ENCODE measurements around the gene GPI.
A peak's percentile ranks its signal among the peaks of the same experiment; 100 is the strongest.

Gene GPI

DNA sequence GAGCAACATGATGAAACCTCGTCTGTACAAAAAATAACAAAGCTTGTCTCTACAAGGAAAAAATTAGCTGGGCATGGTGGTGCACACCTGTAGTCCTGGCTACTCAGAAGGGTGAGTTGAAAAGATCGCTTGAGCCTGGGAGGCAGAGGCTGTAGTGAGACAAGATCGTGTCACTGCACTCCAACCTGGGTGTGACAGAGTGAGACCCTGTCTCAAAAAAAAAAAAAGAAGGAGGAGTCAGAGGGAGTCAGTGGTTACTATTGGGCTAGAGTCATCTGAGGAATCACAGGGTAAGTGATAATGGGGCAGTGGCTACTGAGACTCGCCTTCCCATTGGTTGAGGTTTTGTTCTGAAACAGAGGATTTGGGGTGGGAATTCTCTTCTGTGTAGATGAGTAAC, 1.9 kb upstream of the GPI start:
- TF ChIP-seq RAD21 (IDR thresholded peaks at IDR 0.05; ENCODE audit: low read depth) (no peak), TAF1 (IDR thresholded peaks at IDR 0.05; ENCODE audit: low read depth) (no peak), YY1 (IDR thresholded peaks at IDR 0.05; ENCODE audit: low read depth) (no peak), EP300 (IDR thresholded peaks at IDR 0.05; ENCODE audit: borderline replicate concordance) (no peak), ZBTB7A (IDR thresholded peaks at IDR 0.05; ENCODE audit: low read depth) (no peak), CREB1 (IDR thresholded peaks at IDR 0.05; ENCODE audit: low read depth) (no peak)

GRCh38 chr19:34363930-34364329, 1.1 kb upstream of the GPI start:
- no peak for TF ChIP-seq ZBTB7A (IDR thresholded peaks at IDR 0.05; ENCODE audit: low read depth)
- no peak for TF ChIP-seq CEBPB (IDR thresholded peaks at IDR 0.05)
- no peak for TF ChIP-seq TAF1 (IDR thresholded peaks at IDR 0.05; ENCODE audit: low read depth)
- TF ChIP-seq TCF12 (IDR thresholded peaks at IDR 0.05; ENCODE audit: low read depth) = no peak
- no peak for TF ChIP-seq YY1 (IDR thresholded peaks at IDR 0.05; ENCODE audit: low read depth)
- TF ChIP-seq TEAD4 (IDR thresholded peaks at IDR 0.05) = no peak
- TF ChIP-seq USF1 (IDR thresholded peaks at IDR 0.05) = no peak
- no peak for TF ChIP-seq CREB1 (IDR thresholded peaks at IDR 0.05; ENCODE audit: low read depth)
- TF ChIP-seq MAX (IDR thresholded peaks at IDR 0.05) = no peak
- TF ChIP-seq FOXM1 (IDR thresholded peaks at IDR 0.05; ENCODE audit: borderline replicate concordance, low read depth) = no peak
- no peak for TF ChIP-seq EP300 (IDR thresholded peaks at IDR 0.05; ENCODE audit: borderline replicate concordance)
- TF ChIP-seq RAD21 (IDR thresholded peaks at IDR 0.05; ENCODE audit: low read depth) = no peak
- no peak for TF ChIP-seq NFIC (IDR thresholded peaks at IDR 0.05)
- TF ChIP-seq, protein P1, sequence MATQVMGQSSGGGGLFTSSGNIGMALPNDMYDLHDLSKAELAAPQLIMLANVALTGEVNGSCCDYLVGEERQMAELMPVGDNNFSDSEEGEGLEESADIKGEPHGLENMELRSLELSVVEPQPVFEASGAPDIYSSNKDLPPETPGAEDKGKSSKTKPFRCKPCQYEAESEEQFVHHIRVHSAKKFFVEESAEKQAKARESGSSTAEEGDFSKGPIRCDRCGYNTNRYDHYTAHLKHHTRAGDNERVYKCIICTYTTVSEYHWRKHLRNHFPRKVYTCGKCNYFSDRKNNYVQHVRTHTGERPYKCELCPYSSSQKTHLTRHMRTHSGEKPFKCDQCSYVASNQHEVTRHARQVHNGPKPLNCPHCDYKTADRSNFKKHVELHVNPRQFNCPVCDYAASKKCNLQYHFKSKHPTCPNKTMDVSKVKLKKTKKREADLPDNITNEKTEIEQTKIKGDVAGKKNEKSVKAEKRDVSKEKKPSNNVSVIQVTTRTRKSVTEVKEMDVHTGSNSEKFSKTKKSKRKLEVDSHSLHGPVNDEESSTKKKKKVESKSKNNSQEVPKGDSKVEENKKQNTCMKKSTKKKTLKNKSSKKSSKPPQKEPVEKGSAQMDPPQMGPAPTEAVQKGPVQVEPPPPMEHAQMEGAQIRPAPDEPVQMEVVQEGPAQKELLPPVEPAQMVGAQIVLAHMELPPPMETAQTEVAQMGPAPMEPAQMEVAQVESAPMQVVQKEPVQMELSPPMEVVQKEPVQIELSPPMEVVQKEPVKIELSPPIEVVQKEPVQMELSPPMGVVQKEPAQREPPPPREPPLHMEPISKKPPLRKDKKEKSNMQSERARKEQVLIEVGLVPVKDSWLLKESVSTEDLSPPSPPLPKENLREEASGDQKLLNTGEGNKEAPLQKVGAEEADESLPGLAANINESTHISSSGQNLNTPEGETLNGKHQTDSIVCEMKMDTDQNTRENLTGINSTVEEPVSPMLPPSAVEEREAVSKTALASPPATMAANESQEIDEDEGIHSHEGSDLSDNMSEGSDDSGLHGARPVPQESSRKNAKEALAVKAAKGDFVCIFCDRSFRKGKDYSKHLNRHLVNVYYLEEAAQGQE (IDR thresholded peaks at IDR 0.05; ENCODE audit: low read depth) = no peak
- no peak for TF ChIP-seq EGR1 (IDR thresholded peaks at IDR 0.05)

- TF ChIP-seq YY1 (IDR thresholded peaks at IDR 0.05; ENCODE audit: low read depth) (no peak), TCF12 (IDR thresholded peaks at IDR 0.05; ENCODE audit: low read depth) (no peak), EGR1 (IDR thresholded peaks at IDR 0.05) (no peak), ZBTB7A (IDR thresholded peaks at IDR 0.05; ENCODE audit: low read depth) (no peak), USF1 (IDR thresholded peaks at IDR 0.05) (no peak), RAD21 (IDR thresholded peaks at IDR 0.05; ENCODE audit: low read depth) (no peak), EP300 (IDR thresholded peaks at IDR 0.05; ENCODE audit: borderline replicate concordance) (no peak), FOXM1 (IDR thresholded peaks at IDR 0.05; ENCODE audit: borderline replicate concordance, low read depth) (no peak), CEBPB (IDR thresholded peaks at IDR 0.05) (no peak), NFIC (IDR thresholded peaks at IDR 0.05) (no peak), CREB1 (IDR thresholded peaks at IDR 0.05; ENCODE audit: low read depth) (no peak), TEAD4 (IDR thresholded peaks at IDR 0.05) (no peak), TAF1 (IDR thresholded peaks at IDR 0.05; ENCODE audit: low read depth) (no peak), MAX (IDR thresholded peaks at IDR 0.05) (no peak)
- TF ChIP-seq, protein P1 (IDR thresholded peaks at IDR 0.05; ENCODE audit: low read depth) = no peak
Measured at GRCh38 chr19:34364462-34364829, 550 bp upstream of the GPI start.

DNA sequence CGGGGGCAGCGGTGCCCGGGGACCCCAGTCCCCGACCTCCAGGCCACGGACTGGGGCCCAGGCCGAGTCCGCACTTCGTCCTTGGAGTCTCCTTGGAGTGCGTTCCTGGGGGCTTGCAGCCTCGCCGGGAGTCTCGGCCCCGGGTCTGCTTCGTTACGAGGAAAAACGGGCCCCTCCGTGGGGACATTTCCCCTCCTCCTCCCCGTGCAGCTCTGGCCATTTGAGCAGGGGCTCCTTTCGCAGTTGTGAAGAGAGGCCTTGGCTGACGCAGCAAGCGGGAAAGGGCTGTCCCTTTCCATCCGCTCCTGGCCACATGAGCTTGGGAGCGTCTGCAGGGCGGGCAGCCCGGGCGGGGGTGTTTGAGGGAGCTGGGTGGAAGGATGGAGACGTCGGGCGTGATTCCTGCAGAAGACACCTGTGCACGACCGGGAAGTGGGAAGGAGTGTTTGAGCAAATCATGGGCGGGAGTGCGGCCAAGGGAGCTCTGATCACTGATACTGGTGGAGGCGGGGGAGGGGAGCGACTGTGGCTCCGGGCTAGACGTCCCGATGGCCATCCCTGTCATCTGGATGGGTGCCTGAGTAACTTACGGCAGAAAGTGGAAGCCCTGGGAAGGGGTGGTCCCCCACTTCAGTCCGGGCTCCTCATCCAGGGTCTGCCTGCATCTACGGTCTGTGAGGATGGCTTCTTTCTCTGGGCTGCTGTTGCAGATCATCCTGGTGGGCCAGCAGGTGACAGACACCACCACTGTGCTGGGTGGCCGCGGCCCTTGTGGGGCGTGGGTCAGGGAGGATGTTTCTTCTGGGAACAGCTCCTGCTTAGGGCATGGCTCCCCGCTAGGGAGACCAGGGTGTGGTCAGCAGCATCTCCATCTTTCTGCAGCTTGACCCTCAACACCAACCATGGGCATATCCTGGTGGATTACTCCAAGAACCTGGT, 736 bp downstream of the GPI start:
- peak; percentile 15; the same call in 1 of the 2 replicates for TF ChIP-seq EGR1 (IDR thresholded peaks at IDR 0.05)
- TF ChIP-seq CREB1 (IDR thresholded peaks at IDR 0.05; ENCODE audit: low read depth) = no peak
- TF ChIP-seq MAX (IDR thresholded peaks at IDR 0.05) = peak; percentile 37; the same call in 1 of the 2 replicates

GRCh38 chr19:34366738-34367623, 2.0 kb downstream of the GPI start:
- TF ChIP-seq EGR1 (IDR thresholded peaks at IDR 0.05) (no peak), CEBPB (IDR thresholded peaks at IDR 0.05) (no peak)
